Keratinocyte (primary cell): ENCODE data around the gene LUZP1. TPM values are rescaled to one million over a fixed set of nuclear protein-coding genes. Genes with fewer than 3 reads are reported as not detected.
"Not testable (repeated sequence)": the region's sequence is repeated elsewhere in the genome, so short reads cannot be mapped to it uniquely, and the experiment has no call there.

ENCODE experiments used
- DNase-seq: peaks from one replicate; pipeline ENCODE4 v3.0.0-alpha.2; 2011; ENCODE audit warnings: low read depth, missing footprints, low spot score
- FAIRE-seq: peaks from 2 replicates; lab custom pipeline; 2011; peaks lifted over from hg19 to GRCh38; lab: Jason Lieb, UNC
- H2AFZ ChIP-seq: 2 replicates; pipeline ENCODE4 v1.6.0; 2012; ENCODE audit warnings: low read length, control low read depth, inconsistent platforms; ENCODE audit not compliant: control insufficient read depth
- H3K27ac ChIP-seq: 2 replicates; pipeline ENCODE4 v1.5.1; 2011; ENCODE audit warnings: low read length; ENCODE audit not compliant: control insufficient read depth, insufficient read depth
- H3K27me3 ChIP-seq: 3 replicates; pipeline ENCODE4 v1.6.0; 2011; ENCODE audit warnings: low read length; ENCODE audit not compliant: control insufficient read depth, insufficient read depth; ENCODE audit errors: extremely low read depth
- H3K36me3 ChIP-seq, 2 experiments: 2 replicates in 1 of 2; 3 replicates in 1 of 2; pipeline ENCODE4 v1.5.1; 2011; ENCODE audit warnings: low read length in 2 of 2, mild to moderate bottlenecking in 1 of 2; ENCODE audit not compliant: control insufficient read depth in 2 of 2, insufficient read depth in 2 of 2; ENCODE audit errors: extremely low read depth in 1 of 2
- H3K4me1 ChIP-seq: 3 replicates; pipeline ENCODE4 v1.5.1; 2011; ENCODE audit warnings: low read length; ENCODE audit not compliant: control insufficient read depth, insufficient read depth; ENCODE audit errors: extremely low read depth
- H3K4me2 ChIP-seq: 3 replicates; pipeline ENCODE4 v1.6.0; 2011; ENCODE audit warnings: low read depth, low read length; ENCODE audit not compliant: control insufficient read depth, insufficient read depth; ENCODE audit errors: extremely low read depth
- H3K4me3 ChIP-seq, 3 experiments: fragments of 200-600 bp in 1 of 3; sonication (generic) in 1 of 3; 2 replicates in 2 of 3; 3 replicates in 1 of 3; pipeline ENCODE4 v1.5.1; 2011 to 2016; ENCODE audit warnings: low read length in 3 of 3, mild to moderate bottlenecking in 3 of 3, control low read depth in 2 of 3, inconsistent platforms in 1 of 3, low read depth in 1 of 3, mixed read lengths in 1 of 3, mixed run types in 1 of 3, moderate library complexity in 1 of 3; ENCODE audit not compliant: control insufficient read depth in 2 of 3, insufficient read depth in 2 of 3; ENCODE audit errors: extremely low read depth in 1 of 3
- H3K79me2 ChIP-seq: 2 replicates; pipeline ENCODE4 v1.6.0; 2012; ENCODE audit warnings: low read length; ENCODE audit not compliant: control insufficient read depth, insufficient read depth
- H3K9ac ChIP-seq: 3 replicates; pipeline ENCODE4 v1.6.0; 2011; ENCODE audit warnings: low read length; ENCODE audit not compliant: control insufficient read depth, insufficient read depth; ENCODE audit errors: extremely low read depth
- H3K9me1 ChIP-seq: 3 replicates; pipeline ENCODE4 v1.6.0; 2011; ENCODE audit warnings: low read length; ENCODE audit not compliant: control insufficient read depth, insufficient read depth; ENCODE audit errors: extremely low read depth
- H3K9me3 ChIP-seq: 2 replicates; pipeline ENCODE4 v1.5.1; 2012; ENCODE audit warnings: low read depth, low read length; ENCODE audit not compliant: control insufficient read depth
- H4K20me1 ChIP-seq: 3 replicates; pipeline ENCODE4 v1.6.0; 2011; ENCODE audit warnings: low read length; ENCODE audit not compliant: control insufficient read depth, insufficient read depth; ENCODE audit errors: extremely low read depth
- EZH2 ChIP-seq: IDR thresholded peaks from one replicate; pipeline ENCODE4 v1.6.1; 2012; ENCODE audit warnings: inconsistent platforms, mild to moderate bottlenecking, low read length, moderate library complexity
- dilution Hi-C: fragments of 300-500 bp; cut with MboI; formaldehyde crosslinking; loops from one replicate; pipeline ENCODE4 v1.7.0; 2020; ENCODE audit warnings: low sequenced_read_pairs; ENCODE audit not compliant: extremely low pct_ligation_motif_present
- polyA plus RNA-seq, 5 experiments: library from polyadenylated mRNA; depleted of rRNA in 3 of 5; stranded (reverse) in 3 of 5; stranded (forward) in 1 of 5; unstranded in 1 of 5; fragments of >200 nt; gene quantifications; 1 replicate in 1 of 5; 2 replicates in 3 of 5; 3 replicates in 1 of 5; pipeline versions ENCODE4 v1.2.1 to v1.2.3, GENCODE V29; 2011 to 2012; ENCODE audit warnings: missing spikeins in 2 of 5, low read depth in 1 of 5, low replicate concordance in 1 of 5
- TF ChIP-seq, protein P1 (sequence below), 3 experiments: IDR thresholded peaks in 1 of 3; conservative IDR thresholded peaks in 1 of 3; optimal IDR thresholded peaks in 1 of 3; 2 replicates in 2 of 3; 3 replicates in 1 of 3; pipeline versions ENCODE3 to v1.5.1; 2011; ENCODE audit warnings: low read length in 3 of 3, mild to moderate bottlenecking in 3 of 3, moderate library complexity in 2 of 3, control low read depth in 1 of 3, inconsistent platforms in 1 of 3; ENCODE audit not compliant: insufficient read depth in 2 of 3; ENCODE audit errors: extremely low read depth in 1 of 3

Gene LUZP1
- polyA plus RNA-seq, 1 donor (not counting 4 experiments of a cell fraction or from before 2014, with no cell fraction given): 52.5 TPM

DNA sequence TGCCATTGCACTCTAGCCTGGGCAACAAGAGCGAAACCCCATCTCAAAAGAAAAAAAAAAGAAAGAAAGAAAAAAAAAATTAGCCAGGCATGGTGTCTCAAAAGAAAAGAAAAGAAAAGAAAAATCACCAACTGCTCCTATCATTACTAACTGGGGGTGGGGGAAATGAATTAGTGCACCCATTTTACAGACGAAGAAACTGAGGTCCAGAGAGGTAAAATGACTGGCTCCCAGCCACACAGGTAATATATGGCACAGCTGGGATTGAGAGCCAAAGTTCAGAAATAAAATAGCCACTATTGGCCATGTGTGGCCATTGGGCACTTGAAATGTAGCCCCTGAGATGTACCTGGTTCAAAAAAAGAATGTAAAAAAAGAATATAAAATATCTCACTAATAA, 39.9 kb upstream of the LUZP1 start:
- H4K20me1 ChIP-seq: no peaks in the 10 kb centered on the region

DNA sequence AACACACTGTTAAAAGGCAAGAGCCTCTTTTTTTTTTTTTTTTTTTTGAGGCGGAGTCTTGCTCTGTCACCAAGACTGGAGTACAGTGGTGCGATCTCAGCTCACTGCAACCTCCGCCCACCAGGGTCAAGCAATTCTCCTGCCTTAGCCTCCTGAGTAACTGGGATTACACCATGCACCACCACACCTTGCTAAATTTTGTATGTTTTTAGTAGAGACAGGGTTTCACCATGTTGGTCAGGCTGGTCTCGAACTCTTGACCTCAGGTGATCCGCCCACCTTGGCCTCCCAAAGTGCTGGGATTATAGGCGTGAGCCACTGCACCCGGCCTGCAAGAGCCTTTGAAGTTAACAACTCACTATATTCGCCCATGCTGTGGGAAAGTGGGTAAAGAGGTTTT, 39.1 kb upstream of the LUZP1 start:
- dilution Hi-C loops, H3K4me2 ChIP-seq: not testable (repeated sequence)

More for the DNA sequence above, 39.9 kb upstream of the LUZP1 start:
- Histone ChIP-seq H2AFZ (no peak overlapping the region), H3K4me2 (no peak overlapping the region), H3K27me3 (no peaks in the 10 kb centered on the region), H3K4me3 (no peak overlapping the region), H3K9ac (no peak overlapping the region), H3K4me1 (peaks cover 4% of the 10 kb centered on the region), H3K27ac (no peak overlapping the region), H3K79me2 (no peaks in the 10 kb centered on the region), H3K36me3 (no peaks in the 10 kb centered on the region), H3K9me1 (no peaks in the 10 kb centered on the region), H3K9me3 (no peaks in the 10 kb centered on the region)
- DNase-seq (no peak), FAIRE-seq (no peak)
- dilution Hi-C loops: no loop called here
- TF ChIP-seq, protein P1, sequence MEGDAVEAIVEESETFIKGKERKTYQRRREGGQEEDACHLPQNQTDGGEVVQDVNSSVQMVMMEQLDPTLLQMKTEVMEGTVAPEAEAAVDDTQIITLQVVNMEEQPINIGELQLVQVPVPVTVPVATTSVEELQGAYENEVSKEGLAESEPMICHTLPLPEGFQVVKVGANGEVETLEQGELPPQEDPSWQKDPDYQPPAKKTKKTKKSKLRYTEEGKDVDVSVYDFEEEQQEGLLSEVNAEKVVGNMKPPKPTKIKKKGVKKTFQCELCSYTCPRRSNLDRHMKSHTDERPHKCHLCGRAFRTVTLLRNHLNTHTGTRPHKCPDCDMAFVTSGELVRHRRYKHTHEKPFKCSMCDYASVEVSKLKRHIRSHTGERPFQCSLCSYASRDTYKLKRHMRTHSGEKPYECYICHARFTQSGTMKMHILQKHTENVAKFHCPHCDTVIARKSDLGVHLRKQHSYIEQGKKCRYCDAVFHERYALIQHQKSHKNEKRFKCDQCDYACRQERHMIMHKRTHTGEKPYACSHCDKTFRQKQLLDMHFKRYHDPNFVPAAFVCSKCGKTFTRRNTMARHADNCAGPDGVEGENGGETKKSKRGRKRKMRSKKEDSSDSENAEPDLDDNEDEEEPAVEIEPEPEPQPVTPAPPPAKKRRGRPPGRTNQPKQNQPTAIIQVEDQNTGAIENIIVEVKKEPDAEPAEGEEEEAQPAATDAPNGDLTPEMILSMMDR (optimal IDR thresholded peaks at IDR 0.05 in 1 of 3, IDR thresholded peaks at IDR 0.05 in 1 of 3, conservative IDR thresholded peaks at IDR 0.05 in 1 of 3; ENCODE audit: extremely low read depth in 1 of 3, insufficient read depth in 2 of 3, low read length in 3 of 3): no peak
- no peak for TF ChIP-seq EZH2

DNA sequence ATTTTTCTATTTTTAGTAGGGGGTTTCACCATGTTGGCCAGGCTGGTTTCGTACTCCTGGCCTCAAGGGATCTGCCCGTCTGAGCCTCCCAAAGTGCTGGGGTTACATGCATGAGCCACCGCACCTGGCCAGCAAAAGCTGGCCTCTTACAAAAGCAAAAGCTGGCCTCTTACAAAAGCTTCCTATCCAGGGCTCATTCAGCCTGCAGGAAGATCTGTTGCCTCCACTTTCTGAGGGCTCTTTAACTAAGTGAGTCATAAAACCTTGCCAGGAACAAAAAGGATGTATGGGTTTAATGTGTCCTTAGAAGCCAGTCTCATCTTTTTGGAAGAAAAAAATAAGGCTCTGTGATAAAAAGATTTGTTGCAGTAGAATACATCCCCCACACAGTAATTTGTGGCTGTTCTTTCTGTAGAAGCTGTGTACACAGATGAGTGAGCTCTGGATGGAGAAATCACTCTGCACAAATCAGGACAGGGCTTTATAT, 33.6 kb upstream of the LUZP1 start:
- Histone ChIP-seq H3K27ac (no peak overlapping the region), H3K36me3 (no peaks in the 10 kb centered on the region), H3K9me1 (no peaks in the 10 kb centered on the region), H4K20me1 (no peaks in the 10 kb centered on the region), H3K9me3 (no peaks in the 10 kb centered on the region), H3K27me3 (no peaks in the 10 kb centered on the region), H2AFZ (no peak overlapping the region), H3K9ac (no peak overlapping the region), H3K4me1 (peaks cover 7% of the 10 kb centered on the region), H3K4me2 (no peak overlapping the region), H3K4me3 (no peak overlapping the region), H3K79me2 (no peaks in the 10 kb centered on the region)
- peak; percentile 43 for FAIRE-seq
- DNase-seq: no peak
- dilution Hi-C loops: no loop called here
- TF ChIP-seq, protein P1 (optimal IDR thresholded peaks at IDR 0.05 in 1 of 3, IDR thresholded peaks at IDR 0.05 in 1 of 3, conservative IDR thresholded peaks at IDR 0.05 in 1 of 3; ENCODE audit: extremely low read depth in 1 of 3, insufficient read depth in 2 of 3, low read length in 3 of 3): no peak
- TF ChIP-seq EZH2: no peak

More for the DNA sequence above, 39.1 kb upstream of the LUZP1 start:
- not testable (repeated sequence) for H3K9me1 ChIP-seq, H4K20me1 ChIP-seq, H3K4me1 ChIP-seq, H3K9ac ChIP-seq, H3K27me3 ChIP-seq, H2AFZ ChIP-seq, H3K4me3 ChIP-seq, FAIRE-seq, H3K36me3 ChIP-seq, DNase-seq, H3K9me3 ChIP-seq, H3K79me2 ChIP-seq, H3K27ac ChIP-seq
